ENCODE results near the gene MLC1. TPM values are rescaled to one million over a fixed set of nuclear protein-coding genes. Genes with fewer than 3 reads are reported as not detected.

Gene MLC1
- total and polyA plus RNA-seq, 8 donors, result not detected

GRCh38 chr22:50063589-50064393 is 21.4 kb downstream of the MLC1 start:
- intact Hi-C loops (cut with DNase I; ENCODE audit: low total_unique reads), result no loop called here
- DNase-seq, result no peak
- H3K27me3 ChIP-seq, result peaks cover 0 to 65% (median 21%) of the 10 kb centered on the region in 3 donors

DNA sequence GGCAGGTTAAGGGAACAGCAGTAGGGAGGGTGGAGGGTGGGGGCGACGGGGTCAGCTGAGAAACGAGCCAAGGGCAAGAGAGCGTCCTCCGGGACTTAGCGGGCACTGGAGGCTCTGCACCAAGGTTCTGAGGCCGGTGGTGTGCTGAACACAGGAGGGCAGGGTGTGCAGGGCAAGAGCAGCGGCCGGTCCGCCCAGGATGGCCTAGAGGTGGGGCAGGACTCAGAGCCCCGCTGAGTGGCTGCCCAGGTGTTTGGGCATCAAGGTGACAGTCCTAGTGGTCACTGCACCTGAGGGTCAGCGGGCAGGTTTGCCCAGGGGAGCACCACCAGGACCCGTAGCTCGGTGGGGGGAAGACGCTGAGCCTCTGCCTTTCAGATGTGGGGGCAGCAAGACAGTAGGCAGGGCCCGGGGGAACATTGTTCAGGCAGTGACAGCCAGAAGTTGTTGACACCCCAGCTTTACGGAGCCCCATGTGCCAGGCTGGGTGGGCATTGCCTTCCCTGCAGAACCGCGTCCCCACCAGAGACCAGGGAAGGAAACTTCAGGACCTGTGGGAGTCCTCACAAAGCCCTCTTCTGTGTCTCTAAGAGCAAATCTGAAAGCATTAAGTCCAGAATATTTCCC is 22.6 kb downstream of the MLC1 start:
- no peaks in the 10 kb centered on the region for H3K36me3 ChIP-seq
- H3K4me1 ChIP-seq, result peaks cover 7 to 21% (median 17%) of the 10 kb centered on the region in 4 donors
- intact Hi-C loops (cut with DNase I; ENCODE audit: low total_unique reads), result no loop called here
- peaks cover 8 to 70% (median 31%) of the 10 kb centered on the region in 3 donors for H3K27me3 ChIP-seq
- WGBS, 5 donors, result 89 to 94% (median 93%) methylated on average over 15 to 19 of the region's 19 CpGs
- H3K9me3 ChIP-seq, result no peaks in the 10 kb centered on the region
- H3K4me3 ChIP-seq, result no peak overlapping the region
- no peak for DNase-seq
- TF ChIP-seq POLR2A (IDR thresholded peaks at IDR 0.05) (no peak), EP300 (IDR thresholded peaks at IDR 0.05) (no peak), POLR2AphosphoS5 (IDR thresholded peaks at IDR 0.05) (no peak), CTCF (IDR thresholded peaks at IDR 0.05) (no peak)
- H3K27ac ChIP-seq, result no peak overlapping the region

More at GRCh38 chr22:50063589-50064393, 21.4 kb downstream of the MLC1 start:
- WGBS, 5 donors, result 71 to 80% (median 75%) methylated on average over 15 to 23 of the region's 23 CpGs
- TF ChIP-seq POLR2AphosphoS5 (IDR thresholded peaks at IDR 0.05) (no peak), EP300 (IDR thresholded peaks at IDR 0.05) (no peak), CTCF (IDR thresholded peaks at IDR 0.05) (no peak), POLR2A (IDR thresholded peaks at IDR 0.05) (no peak)
- no peak overlapping the region for H3K27ac ChIP-seq
- H3K4me1 ChIP-seq, result peaks cover 2 to 15% (median 11%) of the 10 kb centered on the region in 4 donors
- H3K9me3 ChIP-seq, result no peaks in the 10 kb centered on the region
- H3K4me3 ChIP-seq, result no peak overlapping the region
- no peaks in the 10 kb centered on the region for H3K36me3 ChIP-seq

- Histone ChIP-seq H3K27ac (no peak overlapping the region), H3K4me3 (no peak overlapping the region), H3K4me1 (peaks cover 7 to 21% (median 17%) of the 10 kb centered on the region in 4 donors), H3K36me3 (no peaks in the 10 kb centered on the region), H3K9me3 (no peaks in the 10 kb centered on the region), H3K27me3 (peaks cover 8 to 75% (median 31%) of the 10 kb centered on the region in 3 donors)
- TF ChIP-seq CTCF (IDR thresholded peaks at IDR 0.05) (no peak), POLR2A (IDR thresholded peaks at IDR 0.05) (no peak), EP300 (IDR thresholded peaks at IDR 0.05) (no peak), POLR2AphosphoS5 (IDR thresholded peaks at IDR 0.05) (no peak)
- intact Hi-C loops (cut with DNase I; ENCODE audit: low total_unique reads), result no loop called here
- WGBS, 5 donors, result 67 to 72% (median 70%) methylated on average over 13 to 17 of the region's 17 CpGs
- no peak for DNase-seq
Measured at GRCh38 chr22:50061824-50062355, 23.3 kb downstream of the MLC1 start.

GRCh38 chr22:50061141-50061823 is 23.9 kb downstream of the MLC1 start:
- Histone ChIP-seq H3K27ac (no peak overlapping the region), H3K4me3 (no peak overlapping the region), H3K4me1 (peaks cover 7 to 21% (median 17%) of the 10 kb centered on the region in 4 donors), H3K36me3 (no peaks in the 10 kb centered on the region), H3K27me3 (peaks cover 8 to 81% (median 31%) of the 10 kb centered on the region in 3 donors), H3K9me3 (no peaks in the 10 kb centered on the region)
- intact Hi-C loops (cut with DNase I; ENCODE audit: low total_unique reads), result no loop called here
- TF ChIP-seq CTCF (IDR thresholded peaks at IDR 0.05) (no peak), EP300 (IDR thresholded peaks at IDR 0.05) (no peak), POLR2A (IDR thresholded peaks at IDR 0.05) (no peak), POLR2AphosphoS5 (IDR thresholded peaks at IDR 0.05) (no peak)
- 60 to 85% (median 68%) methylated on average over 26 to 27 of the region's 27 CpGs for WGBS, 5 donors
- no peak for DNase-seq

All from stomach (tissue), 9 donors.